HepG2 (cell line): ENCODE results near the gene AGO4. TPM values are rescaled to one million over a fixed set of nuclear protein-coding genes. Genes with fewer than 3 reads are reported as not detected.

Source experiments
- ATAC-seq: fragments of 200-7000 bp; cut with Tn5 transposase; 3 replicates; pipeline ENCODE4 v1.9.1; 2020; ENCODE audit warnings: mild to moderate bottlenecking, moderate library complexity
- BruUV-seq: library from RNA; stranded (reverse); fragments of 400-500 nt; replicated peaks from 2 replicates; lab custom pipeline; 2021; lab: Mats Ljungman, UMichigan
- CTCF ChIA-PET: fragments of 300-600 bp; formaldehyde crosslinking; extraction: SDS; loops from one replicate; lab custom pipeline; 2021; ENCODE audit warnings: low total read pairs, inconsistent platforms, low intra/inter-chr PET ratio; lab: Yijun Ruan, JAX
- POLR2A ChIA-PET: fragments of 350-600 bp; sonication (Branson Sonifier 250); formaldehyde crosslinking; loops from one replicate; lab custom pipeline; 2020; ENCODE audit warnings: antibody characterized with exemption, inconsistent platforms; lab: Yijun Ruan, JAX
- DNase-seq: peaks from one replicate; pipeline ENCODE4 v3.0.0-alpha.2; 2015; ENCODE audit warnings: low spot score
- FAIRE-seq: peaks from 3 replicates; lab custom pipeline; 2011; peaks lifted over from hg19 to GRCh38; lab: Jason Lieb, UNC
- H2AFZ ChIP-seq: one replicate; pipeline ENCODE4 v1.6.1; 2011; ENCODE audit warnings: low read length, inconsistent platforms
- H3K27ac ChIP-seq: fragments of 300-600 bp; 3 replicates; pipeline ENCODE4 v1.8.0; 2011; ENCODE audit warnings: mixed run types, mild to moderate bottlenecking, mixed read lengths, low read length, inconsistent platforms; ENCODE audit not compliant: insufficient read depth; ENCODE audit errors: extremely low read length
- H3K27me3 ChIP-seq, 2 experiments: fragments of 200-600 bp in 1 of 2; 2 replicates in 1 of 2; 3 replicates in 1 of 2; pipeline versions ENCODE4 v1.6.0 to v1.8.0; 2011; ENCODE audit warnings: low read length in 2 of 2, mild to moderate bottlenecking in 2 of 2, moderate library complexity in 2 of 2, inconsistent platforms in 1 of 2; ENCODE audit not compliant: insufficient read depth in 2 of 2, control insufficient read depth in 1 of 2
- H3K36me3 ChIP-seq, 2 experiments: fragments of 200-600 bp in 1 of 2; replicated peaks in 1 of 2; 2 replicates in 1 of 2; 3 replicates in 1 of 2; pipeline versions ENCODE4 v1.5.1 to v1.8.0; 2011; ENCODE audit warnings: low read length in 2 of 2, inconsistent platforms in 1 of 2; ENCODE audit not compliant: insufficient read depth in 2 of 2, control insufficient read depth in 1 of 2
- H3K4me1 ChIP-seq: 2 replicates; pipeline ENCODE4 v1.5.1; 2012; ENCODE audit warnings: low read length, inconsistent platforms; ENCODE audit not compliant: insufficient read depth
- H3K4me2 ChIP-seq: 2 replicates; pipeline ENCODE4 v1.6.0; 2011; ENCODE audit warnings: low read depth, low read length, inconsistent platforms
- H3K4me3 ChIP-seq, 3 experiments: fragments of 200-600 bp in 1 of 3; sonication (generic), shearing (Covaris generic) in 1 of 3; replicated peaks in 1 of 3; 2 replicates each; pipeline ENCODE4 v1.5.1; 2011 to 2016; ENCODE audit warnings: low read length in 3 of 3, inconsistent platforms in 2 of 3, low read depth in 2 of 3, mild to moderate bottlenecking in 2 of 3, control low read depth in 1 of 3, mixed read lengths in 1 of 3; ENCODE audit not compliant: insufficient read depth in 1 of 3
- H3K79me2 ChIP-seq: one replicate; pipeline ENCODE4 v1.6.1; 2011; ENCODE audit warnings: low read length, inconsistent platforms; ENCODE audit not compliant: insufficient read depth
- H3K9ac ChIP-seq: 2 replicates; pipeline ENCODE4 v1.6.0; 2011; ENCODE audit warnings: mild to moderate bottlenecking, low read depth, low read length, inconsistent platforms; ENCODE audit not compliant: insufficient read depth
- H3K9me3 ChIP-seq: 2 replicates; pipeline ENCODE4 v1.5.1; 2012; ENCODE audit warnings: mild to moderate bottlenecking, low read length
- H4K20me1 ChIP-seq: 2 replicates; pipeline ENCODE4 v1.6.0; 2011; ENCODE audit warnings: inconsistent platforms, mild to moderate bottlenecking, low read length, moderate library complexity; ENCODE audit not compliant: insufficient read depth
- SOX6 ChIP-seq, 2 experiments: fragments of 450-650 bp in 1 of 2; sonication (generic) in 1 of 2; formaldehyde crosslinking in 1 of 2; IDR thresholded peaks; 2 replicates each; pipeline versions ENCODE4 v1.4.0 to v1.6.1; 2017 to 2020; ENCODE audit warnings: antibody characterized with exemption in 1 of 2, mild to moderate bottlenecking in 1 of 2, missing genetic modification reagents in 1 of 2
- ZMAT3 ChIP-seq: sonication (generic); formaldehyde crosslinking; conservative IDR thresholded peaks from 2 replicates; pipeline ENCODE4 v1.7.0; 2021; ENCODE audit warnings: missing genetic modification reagents
- WGBS: methylation state at CpG from one replicate; pipeline ENCODE4 v1.1.6; 2017; ENCODE audit warnings: low lambda C conversion rate; 5-methylcytosine and 5-hydroxymethylcytosine counted together
- in situ Hi-C: cut with HindIII; loops from 2 replicates; pipeline ENCODE4 v1.10.0; 2017; ENCODE audit warnings: low pct_unique_long_range_greater_than_20kb; ENCODE audit not compliant: extremely low pct_ligation_motif_present
- intact Hi-C: fragments of 100-400 bp; cut with micrococcal nuclease; formaldehyde crosslinking; loops from one replicate; pipeline ENCODE4 v1.10.0; 2022; ENCODE audit not compliant: unreplicated experiment
- polyA plus RNA-seq, 8 experiments: library from polyadenylated mRNA; depleted of rRNA in 3 of 8; stranded (reverse) in 7 of 8; unstranded in 1 of 8; fragments of >200 nt; fragmentation: Illumina TruSeq in 4 of 8; extraction: Trizol in 4 of 8; gene quantifications; 2 replicates each; pipeline versions ENCODE4 v1.2.1 to v1.2.3, GENCODE V29; 2011 to 2016; ENCODE audit warnings: low read depth in 4 of 8, missing spikeins in 1 of 8, mixed read lengths in 1 of 8; ENCODE audit not compliant: insufficient read depth in 1 of 8
- total RNA-seq, 5 experiments: library from RNA; depleted of rRNA; stranded (reverse); fragments of >200 nt; fragmentation: Illumina TruSeq; extraction: Trizol; gene quantifications; 2 replicates each; pipeline ENCODE4 v1.2.3, GENCODE V29; 2016; ENCODE audit warnings: low read depth in 1 of 5
- TF ChIP-seq, protein P1 (sequence below): sonication (generic); formaldehyde crosslinking; IDR thresholded peaks from 2 replicates; pipeline ENCODE4 v1.9.0; 2022; ENCODE audit warnings: missing genetic modification reagents, mild to moderate bottlenecking, borderline replicate concordance
- TF ChIP-seq, protein P2 (sequence below): sonication (generic); formaldehyde crosslinking; IDR thresholded peaks from 2 replicates; pipeline ENCODE4 v1.8.0; 2022; ENCODE audit warnings: missing genetic modification reagents, low read depth, mild to moderate bottlenecking, borderline replicate concordance
- TF ChIP-seq, protein P3 (sequence below): sonication (generic); formaldehyde crosslinking; IDR thresholded peaks from 2 replicates; pipeline ENCODE4 v1.4.0; 2020; ENCODE audit warnings: missing genetic modification reagents, mild to moderate bottlenecking, borderline replicate concordance
- TF ChIP-seq, protein P4 (sequence below): sonication (generic); formaldehyde crosslinking; conservative IDR thresholded peaks from 2 replicates; pipeline ENCODE4 v1.5.0; 2020; ENCODE audit warnings: missing genetic modification reagents
- TF ChIP-seq, protein P5 (sequence below): sonication (generic); formaldehyde crosslinking; IDR thresholded peaks from 2 replicates; pipeline ENCODE4 v1.4.0; 2020; ENCODE audit warnings: missing genetic modification reagents
- TF ChIP-seq, protein P6 (sequence below): sonication (generic); formaldehyde crosslinking; IDR thresholded peaks from 2 replicates; pipeline ENCODE4 v1.4.0; 2020; ENCODE audit warnings: missing genetic modification reagents, borderline replicate concordance
- TF ChIP-seq, protein P7 (sequence below): sonication (generic); formaldehyde crosslinking; conservative IDR thresholded peaks from 2 replicates; pipeline ENCODE4 v1.4.0; 2020; ENCODE audit warnings: missing genetic modification reagents

Gene AGO4
- total and polyA plus RNA-seq, 2 of the 13 experiments (the other 11 are each of a cell fraction or from before 2014, with no cell fraction given): 6.0 to 13.8 TPM

DNA sequence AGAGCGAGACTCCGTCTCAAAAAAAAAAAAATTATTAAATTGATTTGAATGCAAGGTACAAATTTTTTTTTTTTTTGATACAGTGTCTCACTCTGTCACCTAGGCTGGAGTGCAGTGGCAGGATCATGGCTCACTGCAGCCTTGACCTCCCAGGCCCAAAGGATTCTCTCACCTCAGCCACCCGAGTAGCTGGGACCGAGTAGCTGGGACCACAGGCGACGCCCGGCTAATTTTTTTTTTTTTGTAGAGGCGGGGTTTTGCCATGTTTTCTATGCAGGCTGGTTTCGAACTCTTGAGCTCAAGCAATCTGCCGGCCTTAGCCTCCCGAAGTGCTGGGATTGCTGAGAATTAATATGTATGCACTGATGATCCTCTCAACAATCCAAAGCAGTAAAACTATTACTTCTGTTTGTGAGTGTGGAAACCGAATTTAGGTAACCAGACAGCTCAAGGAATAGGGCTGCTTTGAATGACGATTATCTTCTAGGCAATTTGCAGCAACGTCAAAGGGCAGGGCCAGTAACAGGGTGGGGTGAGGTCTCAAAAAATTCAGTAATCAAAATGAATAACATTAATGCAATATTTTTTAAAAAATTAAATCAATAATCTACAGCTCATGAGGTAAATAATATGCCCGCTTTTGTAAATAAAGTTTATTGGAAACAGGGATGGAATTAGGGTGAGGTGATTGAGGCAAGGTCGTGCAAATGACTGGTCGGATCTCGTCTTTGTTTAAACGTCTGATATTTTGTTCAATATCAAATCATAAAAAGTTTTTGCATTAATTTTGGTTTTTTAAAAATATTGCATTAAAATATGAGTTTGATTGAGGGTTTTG is 39.2 kb upstream of the AGO4 start:
- peak overlapping the region; percentile 71 for H3K4me2 ChIP-seq
- H3K36me3 ChIP-seq: no peaks in the 10 kb centered on the region
- DNase-seq (no peak), FAIRE-seq (no peak), ATAC-seq (no peak)
- in situ Hi-C loops (no loop called here), intact Hi-C loops (no loop called here)
- H3K9ac ChIP-seq: peak overlapping the region; percentile 86
- no peaks in the 10 kb centered on the region for H3K9me3 ChIP-seq
- H3K27me3 ChIP-seq: no peaks in the 10 kb centered on the region
- ChIA-PET CTCF (no interaction called here), POLR2A (interaction anchor here (1.2 to 1.8 kb wide), 5 partner anchors 13 to 212 kb away, joined by 3 to 10 read pairs (median 3); partner anchors contain the start of genes AGO3, KIAA0319L and NCDN)
- H3K27ac ChIP-seq: peak overlapping the region; percentile 86
- TSS peak; percentile 69 for BruUV-seq
- peaks cover 15% of the 10 kb centered on the region; the same call in 1 of the 2 replicates for H3K4me1 ChIP-seq
- peak overlapping the region; percentile 86 to 99 (median 88) for H3K4me3 ChIP-seq
- peak overlapping the region; percentile 95 for H2AFZ ChIP-seq
- H3K79me2 ChIP-seq: peaks cover 9% of the 10 kb centered on the region
- no peaks in the 10 kb centered on the region for H4K20me1 ChIP-seq
- 25% methylated on average over 19 of the region's 19 CpGs for whole genome bisulfite sequencing
- TF ChIP-seq, protein P1, sequence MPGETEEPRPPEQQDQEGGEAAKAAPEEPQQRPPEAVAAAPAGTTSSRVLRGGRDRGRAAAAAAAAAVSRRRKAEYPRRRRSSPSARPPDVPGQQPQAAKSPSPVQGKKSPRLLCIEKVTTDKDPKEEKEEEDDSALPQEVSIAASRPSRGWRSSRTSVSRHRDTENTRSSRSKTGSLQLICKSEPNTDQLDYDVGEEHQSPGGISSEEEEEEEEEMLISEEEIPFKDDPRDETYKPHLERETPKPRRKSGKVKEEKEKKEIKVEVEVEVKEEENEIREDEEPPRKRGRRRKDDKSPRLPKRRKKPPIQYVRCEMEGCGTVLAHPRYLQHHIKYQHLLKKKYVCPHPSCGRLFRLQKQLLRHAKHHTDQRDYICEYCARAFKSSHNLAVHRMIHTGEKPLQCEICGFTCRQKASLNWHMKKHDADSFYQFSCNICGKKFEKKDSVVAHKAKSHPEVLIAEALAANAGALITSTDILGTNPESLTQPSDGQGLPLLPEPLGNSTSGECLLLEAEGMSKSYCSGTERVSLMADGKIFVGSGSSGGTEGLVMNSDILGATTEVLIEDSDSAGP: no peak
- TF ChIP-seq, protein P2, sequence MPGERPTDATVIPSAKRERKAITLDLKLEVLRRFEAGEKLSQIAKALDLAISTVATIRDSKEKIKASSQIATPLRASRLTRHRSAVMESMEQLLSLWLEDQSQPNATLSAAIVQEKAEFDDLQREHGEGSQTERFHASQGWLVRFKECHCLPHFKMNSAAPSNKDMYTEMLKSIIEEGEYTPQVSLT (CRISPR knock-in tag): no peak
- TF ChIP-seq, protein P3, sequence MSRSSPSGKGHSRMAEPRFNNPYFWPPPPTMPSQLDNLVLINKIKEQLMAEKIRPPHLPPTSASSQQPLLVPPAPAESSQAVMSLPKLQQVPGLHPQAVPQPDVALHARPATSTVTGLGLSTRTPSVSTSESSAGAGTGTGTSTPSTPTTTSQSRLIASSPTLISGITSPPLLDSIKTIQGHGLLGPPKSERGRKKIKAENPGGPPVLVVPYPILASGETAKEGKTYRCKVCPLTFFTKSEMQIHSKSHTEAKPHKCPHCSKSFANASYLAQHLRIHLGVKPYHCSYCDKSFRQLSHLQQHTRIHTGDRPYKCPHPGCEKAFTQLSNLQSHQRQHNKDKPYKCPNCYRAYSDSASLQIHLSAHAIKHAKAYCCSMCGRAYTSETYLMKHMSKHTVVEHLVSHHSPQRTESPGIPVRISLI (CRISPR knock-in tag): peak; percentile 57; the same call in 1 of the 2 replicates
- TF ChIP-seq, protein P4, sequence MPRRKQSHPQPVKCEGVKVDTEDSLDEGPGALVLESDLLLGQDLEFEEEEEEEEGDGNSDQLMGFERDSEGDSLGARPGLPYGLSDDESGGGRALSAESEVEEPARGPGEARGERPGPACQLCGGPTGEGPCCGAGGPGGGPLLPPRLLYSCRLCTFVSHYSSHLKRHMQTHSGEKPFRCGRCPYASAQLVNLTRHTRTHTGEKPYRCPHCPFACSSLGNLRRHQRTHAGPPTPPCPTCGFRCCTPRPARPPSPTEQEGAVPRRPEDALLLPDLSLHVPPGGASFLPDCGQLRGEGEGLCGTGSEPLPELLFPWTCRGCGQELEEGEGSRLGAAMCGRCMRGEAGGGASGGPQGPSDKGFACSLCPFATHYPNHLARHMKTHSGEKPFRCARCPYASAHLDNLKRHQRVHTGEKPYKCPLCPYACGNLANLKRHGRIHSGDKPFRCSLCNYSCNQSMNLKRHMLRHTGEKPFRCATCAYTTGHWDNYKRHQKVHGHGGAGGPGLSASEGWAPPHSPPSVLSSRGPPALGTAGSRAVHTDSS (CRISPR knock-in tag): no peak
- TF ChIP-seq, protein P5, sequence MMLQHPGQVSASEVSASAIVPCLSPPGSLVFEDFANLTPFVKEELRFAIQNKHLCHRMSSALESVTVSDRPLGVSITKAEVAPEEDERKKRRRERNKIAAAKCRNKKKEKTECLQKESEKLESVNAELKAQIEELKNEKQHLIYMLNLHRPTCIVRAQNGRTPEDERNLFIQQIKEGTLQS: no peak
- TF ChIP-seq, protein P6, sequence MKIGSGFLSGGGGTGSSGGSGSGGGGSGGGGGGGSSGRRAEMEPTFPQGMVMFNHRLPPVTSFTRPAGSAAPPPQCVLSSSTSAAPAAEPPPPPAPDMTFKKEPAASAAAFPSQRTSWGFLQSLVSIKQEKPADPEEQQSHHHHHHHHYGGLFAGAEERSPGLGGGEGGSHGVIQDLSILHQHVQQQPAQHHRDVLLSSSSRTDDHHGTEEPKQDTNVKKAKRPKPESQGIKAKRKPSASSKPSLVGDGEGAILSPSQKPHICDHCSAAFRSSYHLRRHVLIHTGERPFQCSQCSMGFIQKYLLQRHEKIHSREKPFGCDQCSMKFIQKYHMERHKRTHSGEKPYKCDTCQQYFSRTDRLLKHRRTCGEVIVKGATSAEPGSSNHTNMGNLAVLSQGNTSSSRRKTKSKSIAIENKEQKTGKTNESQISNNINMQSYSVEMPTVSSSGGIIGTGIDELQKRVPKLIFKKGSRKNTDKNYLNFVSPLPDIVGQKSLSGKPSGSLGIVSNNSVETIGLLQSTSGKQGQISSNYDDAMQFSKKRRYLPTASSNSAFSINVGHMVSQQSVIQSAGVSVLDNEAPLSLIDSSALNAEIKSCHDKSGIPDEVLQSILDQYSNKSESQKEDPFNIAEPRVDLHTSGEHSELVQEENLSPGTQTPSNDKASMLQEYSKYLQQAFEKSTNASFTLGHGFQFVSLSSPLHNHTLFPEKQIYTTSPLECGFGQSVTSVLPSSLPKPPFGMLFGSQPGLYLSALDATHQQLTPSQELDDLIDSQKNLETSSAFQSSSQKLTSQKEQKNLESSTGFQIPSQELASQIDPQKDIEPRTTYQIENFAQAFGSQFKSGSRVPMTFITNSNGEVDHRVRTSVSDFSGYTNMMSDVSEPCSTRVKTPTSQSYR: no peak
- TF ChIP-seq, protein P7, sequence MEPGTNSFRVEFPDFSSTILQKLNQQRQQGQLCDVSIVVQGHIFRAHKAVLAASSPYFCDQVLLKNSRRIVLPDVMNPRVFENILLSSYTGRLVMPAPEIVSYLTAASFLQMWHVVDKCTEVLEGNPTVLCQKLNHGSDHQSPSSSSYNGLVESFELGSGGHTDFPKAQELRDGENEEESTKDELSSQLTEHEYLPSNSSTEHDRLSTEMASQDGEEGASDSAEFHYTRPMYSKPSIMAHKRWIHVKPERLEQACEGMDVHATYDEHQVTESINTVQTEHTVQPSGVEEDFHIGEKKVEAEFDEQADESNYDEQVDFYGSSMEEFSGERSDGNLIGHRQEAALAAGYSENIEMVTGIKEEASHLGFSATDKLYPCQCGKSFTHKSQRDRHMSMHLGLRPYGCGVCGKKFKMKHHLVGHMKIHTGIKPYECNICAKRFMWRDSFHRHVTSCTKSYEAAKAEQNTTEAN (CRISPR knock-in tag): no peak
- TF ChIP-seq SOX6 (IDR thresholded peaks at IDR 0.05) (no peak), SOX6 (CRISPR knock-in tag; IDR thresholded peaks at IDR 0.05) (no peak), ZMAT3 (CRISPR knock-in tag) (no peak)
